ENCODE measurements around the gene RALGAPA2. TPM values are rescaled to one million over a fixed set of nuclear protein-coding genes. Genes with fewer than 3 reads are reported as not detected.

RALGAPA2 gene
- total and polyA plus RNA-seq, 2 donors (not counting 1 experiment from before 2014, with no cell fraction given), result 1.2 to 7.6 TPM

- H3K4me2 ChIP-seq (ENCODE audit: extremely low read depth, insufficient read depth, low read length), result no peak overlapping the region
- H3K9me3 ChIP-seq (ENCODE audit: control insufficient read depth, insufficient read depth, low read depth, low read length), result no peaks in the 10 kb centered on the region
- TF ChIP-seq EZH2 (IDR thresholded peaks at IDR 0.05; ENCODE audit: low read length, missing control alignments) (no peak), CTCF (conservative IDR thresholded peaks at IDR 0.05 in 1 of 2, IDR thresholded peaks at IDR 0.05 in 1 of 2; ENCODE audit: low read depth in 1 of 2, low read length in 2 of 2) (no peak)
- no peaks in the 10 kb centered on the region for H4K20me1 ChIP-seq (ENCODE audit: control insufficient read depth, extremely low read depth, insufficient read depth, low read length)
- H3K4me1 ChIP-seq (ENCODE audit: control insufficient read depth, extremely low read depth, insufficient read depth, low read length), result peaks cover 2% of the 10 kb centered on the region
- DNase-seq (ENCODE audit: low read depth in 2 of 2), result no peak
- H3K36me3 ChIP-seq (ENCODE audit: control insufficient read depth, insufficient read depth, low read length), result no peaks in the 10 kb centered on the region
- H3K27me3 ChIP-seq (ENCODE audit: control insufficient read depth, insufficient read depth, low read length), result no peaks in the 10 kb centered on the region
- no peak overlapping the region for H3K4me3 ChIP-seq (replicated peaks in 1 of 4; ENCODE audit: control extremely low read depth in 1 of 4, insufficient read depth in 1 of 4, low read depth in 3 of 4, low read length in 4 of 4)
- no peak overlapping the region for H2AFZ ChIP-seq (ENCODE audit: low read length)
- no peak overlapping the region for H3K9ac ChIP-seq (ENCODE audit: insufficient read depth, low read length)
- no peaks in the 10 kb centered on the region for H3K79me2 ChIP-seq (ENCODE audit: control insufficient read depth, insufficient read depth, low read length)
- no peak overlapping the region for H3K27ac ChIP-seq (ENCODE audit: insufficient read depth, low read length)
Measured at GRCh38 chr20:20398123-20398522, 314.3 kb downstream of the RALGAPA2 start.

- Histone ChIP-seq H3K4me3 (replicated peaks in 1 of 4; ENCODE audit: control extremely low read depth in 1 of 4, insufficient read depth in 1 of 4, low read depth in 3 of 4, low read length in 4 of 4) (no peak overlapping the region), H3K4me1 (ENCODE audit: control insufficient read depth, extremely low read depth, insufficient read depth, low read length) (peaks cover 5% of the 10 kb centered on the region), H2AFZ (ENCODE audit: low read length) (no peak overlapping the region), H3K9ac (ENCODE audit: insufficient read depth, low read length) (no peak overlapping the region), H3K36me3 (ENCODE audit: control insufficient read depth, insufficient read depth, low read length) (no peaks in the 10 kb centered on the region), H3K9me3 (ENCODE audit: control insufficient read depth, insufficient read depth, low read depth, low read length) (no peaks in the 10 kb centered on the region), H3K4me2 (ENCODE audit: extremely low read depth, insufficient read depth, low read length) (no peak overlapping the region), H3K79me2 (ENCODE audit: control insufficient read depth, insufficient read depth, low read length) (no peaks in the 10 kb centered on the region), H4K20me1 (ENCODE audit: control insufficient read depth, extremely low read depth, insufficient read depth, low read length) (no peaks in the 10 kb centered on the region), H3K27ac (ENCODE audit: insufficient read depth, low read length) (no peak overlapping the region), H3K27me3 (ENCODE audit: control insufficient read depth, insufficient read depth, low read length) (no peaks in the 10 kb centered on the region)
- TF ChIP-seq EZH2 (IDR thresholded peaks at IDR 0.05; ENCODE audit: low read length, missing control alignments) (no peak), CTCF (conservative IDR thresholded peaks at IDR 0.05 in 1 of 2, IDR thresholded peaks at IDR 0.05 in 1 of 2; ENCODE audit: low read depth in 1 of 2, low read length in 2 of 2) (no peak)
- no peak for DNase-seq (ENCODE audit: low read depth in 2 of 2)
Measured at GRCh38 chr20:20396794-20397193, 315.6 kb downstream of the RALGAPA2 start.

- Histone ChIP-seq H4K20me1 (ENCODE audit: control insufficient read depth, extremely low read depth, insufficient read depth, low read length) (no peaks in the 10 kb centered on the region), H3K9me3 (ENCODE audit: control insufficient read depth, insufficient read depth, low read depth, low read length) (no peaks in the 10 kb centered on the region), H3K36me3 (ENCODE audit: control insufficient read depth, insufficient read depth, low read length) (no peaks in the 10 kb centered on the region), H3K27me3 (ENCODE audit: control insufficient read depth, insufficient read depth, low read length) (no peaks in the 10 kb centered on the region), H3K27ac (ENCODE audit: insufficient read depth, low read length) (no peak overlapping the region), H3K4me3 (replicated peaks in 1 of 4; ENCODE audit: control extremely low read depth in 1 of 4, insufficient read depth in 1 of 4, low read depth in 3 of 4, low read length in 4 of 4) (no peak overlapping the region), H2AFZ (ENCODE audit: low read length) (no peak overlapping the region), H3K4me2 (ENCODE audit: extremely low read depth, insufficient read depth, low read length) (no peak overlapping the region), H3K4me1 (ENCODE audit: control insufficient read depth, extremely low read depth, insufficient read depth, low read length) (peaks cover 5% of the 10 kb centered on the region), H3K79me2 (ENCODE audit: control insufficient read depth, insufficient read depth, low read length) (no peaks in the 10 kb centered on the region), H3K9ac (ENCODE audit: insufficient read depth, low read length) (no peak overlapping the region)
- no peak for DNase-seq (ENCODE audit: low read depth in 2 of 2)
- TF ChIP-seq EZH2 (IDR thresholded peaks at IDR 0.05; ENCODE audit: low read length, missing control alignments) (no peak), CTCF (conservative IDR thresholded peaks at IDR 0.05 in 1 of 2, IDR thresholded peaks at IDR 0.05 in 1 of 2; ENCODE audit: low read depth in 1 of 2, low read length in 2 of 2) (no peak)
Measured at GRCh38 chr20:20395903-20396568, 316.4 kb downstream of the RALGAPA2 start.
